HCT116 (cell line): ENCODE data around the gene MLPH.

ENCODE experiments used
- CEBPB ChIP-seq: IDR thresholded peaks from 2 replicates; pipeline ENCODE4 v1.6.1; 2012; ENCODE audit warnings: low read depth
- EZH2phosphoT487 ChIP-seq: fragments of 200-600 bp; IDR thresholded peaks from 2 replicates; pipeline ENCODE4 v1.6.1; 2018; ENCODE audit warnings: antibody characterized with exemption, borderline replicate concordance
- POLR2A ChIP-seq: IDR thresholded peaks from 2 replicates; pipeline ENCODE4 v1.7.0; 2011; ENCODE audit warnings: borderline replicate concordance; ENCODE audit not compliant: insufficient read depth, insufficient read length; ENCODE audit errors: extremely low read depth
- POLR2AphosphoS5 ChIP-seq: IDR thresholded peaks from 2 replicates; pipeline ENCODE4 v1.6.1; 2011; ENCODE audit warnings: mild to moderate bottlenecking, low read depth, low read length, moderate library complexity
- RAD21 ChIP-seq: IDR thresholded peaks from 2 replicates; pipeline ENCODE4 v1.6.1; 2012; ENCODE audit warnings: low read depth, mild to moderate bottlenecking

DNA sequence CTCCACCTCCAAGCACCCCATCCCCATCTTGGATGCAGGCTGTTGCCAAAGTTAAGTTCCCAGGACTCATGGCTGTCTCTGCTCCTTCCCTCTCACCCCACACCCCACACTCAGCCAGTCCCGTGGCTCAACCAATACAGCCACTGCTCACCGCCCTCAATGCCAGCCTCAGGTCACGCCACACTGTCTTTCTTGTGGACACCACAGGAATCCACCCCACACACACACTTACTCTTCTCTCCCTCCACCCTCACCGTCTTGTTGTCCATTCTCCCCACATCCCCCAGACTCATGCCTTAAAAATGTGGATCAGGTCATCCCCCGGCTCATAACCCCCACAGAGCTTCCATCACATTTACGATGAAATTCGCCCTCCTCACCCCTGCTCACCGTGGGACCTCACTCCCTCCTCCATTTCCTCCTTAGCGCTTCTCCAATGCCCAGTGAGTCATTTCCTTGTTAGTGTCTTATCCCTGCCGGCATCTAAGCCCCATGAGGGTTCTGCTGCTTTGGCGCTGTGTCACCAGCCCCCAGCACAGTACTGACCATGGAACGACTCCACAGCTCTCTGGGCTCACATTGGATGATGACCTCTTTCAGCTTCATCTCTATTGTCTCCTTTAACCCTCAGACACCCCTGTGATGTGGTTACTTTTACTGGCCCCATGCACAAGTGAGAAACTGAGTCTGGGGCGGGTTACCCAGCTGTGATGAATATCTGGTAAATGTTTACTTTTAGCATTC, 13.8 kb downstream of the MLPH start:
- TF ChIP-seq POLR2AphosphoS5 = peak; percentile 72
- peak; percentile 20; the same call in 1 of the 2 replicates for TF ChIP-seq CEBPB
- TF ChIP-seq POLR2A = no peak
- peak; percentile 23; the same call in 1 of the 2 replicates for TF ChIP-seq RAD21
- TF ChIP-seq EZH2phosphoT487 = no peak
